T-helper 2 cell treated with Interferon-gamma antibody and Interleukin-4, amounts not matched to agents 5 μg/mL and 100 μg/mL, for 36 hours (primary cell): Measurements from ENCODE around the gene NECTIN1.
"Not testable (repeated sequence)": the region's sequence is repeated elsewhere in the genome, so short reads cannot be mapped to it uniquely, and the experiment has no call there.

Experiments
- DNase-seq: peaks from one replicate; pipeline ENCODE4 v3.0.0; 2021; ENCODE audit warnings: low spot score
- H3K27ac Mint-ChIP-seq: one replicate; pipeline ENCODE4 v1.8.0; 2021; ENCODE audit warnings: mild to moderate bottlenecking, mixed read lengths
- H3K27me3 Mint-ChIP-seq: one replicate; pipeline ENCODE4 v1.8.0; 2021; ENCODE audit warnings: low read depth, mixed read lengths
- H3K36me3 Mint-ChIP-seq: one replicate; pipeline ENCODE4 v1.8.0; 2021; ENCODE audit warnings: low read depth, mixed read lengths
- H3K4me1 Mint-ChIP-seq: one replicate; pipeline ENCODE4 v1.8.0; 2021; ENCODE audit warnings: low read depth, mixed read lengths
- H3K4me3 Mint-ChIP-seq: one replicate; pipeline ENCODE4 v1.8.0; 2022; ENCODE audit warnings: mild to moderate bottlenecking, moderate library complexity, mixed read lengths
- H3K9me3 Mint-ChIP-seq: one replicate; pipeline ENCODE4 v1.8.0; 2021; ENCODE audit warnings: mixed read lengths

The NECTIN1 gene

DNA sequence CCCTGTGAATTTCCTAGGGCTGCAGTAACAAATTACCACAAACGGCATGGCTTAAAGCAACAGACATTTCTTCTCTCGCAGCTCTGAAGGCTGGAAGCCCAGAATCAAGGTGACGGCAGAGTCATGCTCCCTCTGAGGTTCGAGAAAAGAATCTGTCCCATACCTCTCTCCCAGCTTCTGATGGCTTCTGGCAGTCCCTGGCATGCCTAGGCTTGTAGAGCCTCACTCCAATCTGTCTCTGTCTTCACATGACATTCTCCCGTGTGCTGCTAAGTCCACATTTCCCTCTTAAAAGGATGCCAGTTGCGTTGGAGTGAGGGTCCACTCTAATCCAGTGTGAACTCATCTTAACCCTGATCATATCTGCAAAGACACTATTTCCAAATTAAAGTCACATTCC is 116.2 kb downstream of the NECTIN1 start:
- Mint-ChIP-seq H3K4me1 (peaks cover 2% of the 10 kb centered on the region), H3K27me3 (peaks cover 6% of the 10 kb centered on the region), H3K4me3 (no peak overlapping the region), H3K9me3 (no peaks in the 10 kb centered on the region), H3K27ac (no peak overlapping the region), H3K36me3 (no peaks in the 10 kb centered on the region)
- DNase-seq, result no peak

GRCh38 chr11:119610836-119611426 is 118.1 kb downstream of the NECTIN1 start:
- no peak overlapping the region for H3K4me3 Mint-ChIP-seq
- no peaks in the 10 kb centered on the region for H3K9me3 Mint-ChIP-seq
- peaks cover 2% of the 10 kb centered on the region for H3K4me1 Mint-ChIP-seq
- no peak overlapping the region for H3K27ac Mint-ChIP-seq
- no peak for DNase-seq
- no peaks in the 10 kb centered on the region for H3K36me3 Mint-ChIP-seq
- H3K27me3 Mint-ChIP-seq, result peaks cover 12% of the 10 kb centered on the region

DNA sequence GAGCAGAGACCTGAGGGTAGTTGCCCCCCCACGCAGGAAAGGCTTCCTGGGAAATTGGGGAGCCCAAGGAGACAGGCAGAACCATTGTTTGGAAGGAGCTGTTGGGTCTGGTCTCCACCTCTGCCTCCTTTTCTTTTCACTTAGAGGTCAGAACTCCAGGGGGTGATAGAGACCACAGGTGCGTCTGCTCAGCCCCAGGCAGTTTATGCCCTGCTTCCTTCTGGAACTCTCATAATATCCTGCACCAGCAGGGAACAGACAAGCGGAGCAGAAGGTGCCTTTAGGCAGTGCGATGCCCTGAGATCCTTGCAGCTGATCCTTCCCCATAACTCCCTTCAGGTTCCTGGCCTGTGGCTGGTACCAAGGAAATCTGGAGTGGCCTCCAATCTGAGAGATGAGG is 120.2 kb downstream of the NECTIN1 start:
- Mint-ChIP-seq H3K36me3 (no peaks in the 10 kb centered on the region), H3K27me3 (peaks cover 12% of the 10 kb centered on the region), H3K27ac (no peak overlapping the region), H3K4me3 (no peak overlapping the region), H3K4me1 (no peaks in the 10 kb centered on the region), H3K9me3 (no peaks in the 10 kb centered on the region)
- DNase-seq, result no peak

DNA sequence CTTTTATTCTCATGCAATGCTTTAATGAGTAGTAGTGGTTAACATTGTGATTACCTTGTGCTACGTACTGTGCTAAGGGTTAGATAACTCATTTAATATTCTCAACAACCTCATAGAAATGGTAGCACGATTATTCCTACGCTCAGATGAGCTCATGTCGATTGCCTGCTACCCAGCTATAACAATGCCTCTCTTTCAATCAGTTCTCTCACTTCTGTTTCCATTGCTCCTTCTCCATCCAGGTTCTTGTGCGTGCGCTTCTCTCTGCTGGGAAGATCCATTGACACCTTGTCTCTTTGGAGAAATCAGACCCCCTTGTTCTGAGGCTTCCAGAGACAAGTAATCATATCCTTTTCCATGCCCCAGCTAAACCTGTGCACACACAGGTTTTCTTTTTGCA is 120.8 kb downstream of the NECTIN1 start:
- Mint-ChIP-seq H3K27me3 (peaks cover 12% of the 10 kb centered on the region), H3K4me1 (no peaks in the 10 kb centered on the region), H3K9me3 (no peaks in the 10 kb centered on the region), H3K36me3 (no peaks in the 10 kb centered on the region), H3K4me3 (no peak overlapping the region), H3K27ac (no peak overlapping the region)
- no peak for DNase-seq

GRCh38 chr11:119607726-119608125 is 121.3 kb downstream of the NECTIN1 start:
- no peak for DNase-seq
- H3K27ac Mint-ChIP-seq, result no peak overlapping the region
- H3K27me3 Mint-ChIP-seq, result peaks cover 12% of the 10 kb centered on the region
- H3K4me1 Mint-ChIP-seq, result no peaks in the 10 kb centered on the region
- H3K4me3 Mint-ChIP-seq, result no peak overlapping the region
- no peaks in the 10 kb centered on the region for H3K36me3 Mint-ChIP-seq
- no peaks in the 10 kb centered on the region for H3K9me3 Mint-ChIP-seq

GRCh38 chr11:119605137-119605665 is 123.8 kb downstream of the NECTIN1 start:
- DNase-seq, result no peak
- Mint-ChIP-seq H3K27ac (no peak overlapping the region), H3K36me3 (no peaks in the 10 kb centered on the region), H3K4me1 (no peaks in the 10 kb centered on the region), H3K4me3 (no peak overlapping the region), H3K9me3 (no peaks in the 10 kb centered on the region), H3K27me3 (peaks cover 10% of the 10 kb centered on the region)

- Mint-ChIP-seq H3K36me3 (no peaks in the 10 kb centered on the region), H3K27me3 (peaks cover 6% of the 10 kb centered on the region), H3K9me3 (no peaks in the 10 kb centered on the region), H3K4me1 (no peaks in the 10 kb centered on the region), H3K27ac (no peak overlapping the region), H3K4me3 (no peak overlapping the region)
- DNase-seq, result no peak
Measured at GRCh38 chr11:119602745-119603373, 126.1 kb downstream of the NECTIN1 start.

GRCh38 chr11:119599864-119600541 is 129.0 kb downstream of the NECTIN1 start:
- no peaks in the 10 kb centered on the region for H3K36me3 Mint-ChIP-seq
- H3K9me3 Mint-ChIP-seq, result no peaks in the 10 kb centered on the region
- no peak overlapping the region for H3K4me3 Mint-ChIP-seq
- no peak for DNase-seq
- H3K27me3 Mint-ChIP-seq, result peaks cover 5% of the 10 kb centered on the region
- no peaks in the 10 kb centered on the region for H3K4me1 Mint-ChIP-seq
- H3K27ac Mint-ChIP-seq, result no peak overlapping the region

- not testable (repeated sequence) for H3K4me3 Mint-ChIP-seq, H3K27ac Mint-ChIP-seq, H3K36me3 Mint-ChIP-seq, H3K4me1 Mint-ChIP-seq, H3K9me3 Mint-ChIP-seq, DNase-seq
- H3K27me3 Mint-ChIP-seq, result peaks cover 11% of the 10 kb centered on the region
Measured at GRCh38 chr11:119595941-119596340, 133.1 kb downstream of the NECTIN1 start.

GRCh38 chr11:119594639-119595249 is 134.3 kb downstream of the NECTIN1 start:
- H3K4me1 Mint-ChIP-seq, result peaks cover 11% of the 10 kb centered on the region
- H3K27me3 Mint-ChIP-seq, result peaks cover 11% of the 10 kb centered on the region
- no peaks in the 10 kb centered on the region for H3K36me3 Mint-ChIP-seq
- H3K27ac Mint-ChIP-seq, result no peak overlapping the region
- H3K9me3 Mint-ChIP-seq, result no peaks in the 10 kb centered on the region
- DNase-seq, result no peak
- no peak overlapping the region for H3K4me3 Mint-ChIP-seq

GRCh38 chr11:119593346-119593745 is 135.7 kb downstream of the NECTIN1 start:
- no peaks in the 10 kb centered on the region for H3K36me3 Mint-ChIP-seq
- no peak overlapping the region for H3K4me3 Mint-ChIP-seq
- H3K4me1 Mint-ChIP-seq, result peaks cover 11% of the 10 kb centered on the region
- H3K9me3 Mint-ChIP-seq, result no peaks in the 10 kb centered on the region
- H3K27ac Mint-ChIP-seq, result no peak overlapping the region
- no peak for DNase-seq
- H3K27me3 Mint-ChIP-seq, result peaks cover 11% of the 10 kb centered on the region

GRCh38 chr11:119592642-119593041 is 136.4 kb downstream of the NECTIN1 start:
- Mint-ChIP-seq H3K9me3 (no peaks in the 10 kb centered on the region), H3K36me3 (no peaks in the 10 kb centered on the region), H3K4me3 (no peak overlapping the region), H3K27ac (no peak overlapping the region), H3K4me1 (peaks cover 11% of the 10 kb centered on the region), H3K27me3 (peaks cover 11% of the 10 kb centered on the region)
- no peak for DNase-seq

DNA sequence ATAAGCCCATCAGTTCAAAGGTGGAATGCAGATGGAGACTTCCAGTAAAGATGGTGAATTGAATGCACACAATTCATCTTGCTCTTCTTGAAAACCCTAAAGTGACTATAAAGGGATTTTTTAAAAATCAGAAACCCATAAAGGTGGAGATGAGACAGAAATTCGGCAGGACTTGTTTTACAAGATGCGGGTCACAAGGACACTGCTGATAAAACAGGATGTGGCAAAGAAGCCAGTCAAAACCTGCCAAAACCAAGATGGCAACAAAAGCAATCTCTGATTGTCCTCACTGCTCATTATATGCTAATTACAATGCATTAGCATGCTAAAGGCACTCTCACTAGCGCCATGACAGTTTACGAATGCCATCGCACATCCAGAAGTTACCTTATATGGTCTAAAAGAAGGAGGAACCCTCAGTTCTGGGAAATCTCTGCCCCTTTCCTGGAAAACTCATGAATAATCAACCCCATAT is 137.1 kb downstream of the NECTIN1 start:
- no peaks in the 10 kb centered on the region for H3K9me3 Mint-ChIP-seq
- no peaks in the 10 kb centered on the region for H3K36me3 Mint-ChIP-seq
- no peak overlapping the region for H3K4me3 Mint-ChIP-seq
- peaks cover 14% of the 10 kb centered on the region for H3K27me3 Mint-ChIP-seq
- no peak for DNase-seq
- peaks cover 11% of the 10 kb centered on the region for H3K4me1 Mint-ChIP-seq
- H3K27ac Mint-ChIP-seq, result no peak overlapping the region
